ENCODE data around the gene GRAP2.

GRCh38 chr22:39932166-39932565 is 31.3 kb downstream of the GRAP2 start:
- no peak for TF ChIP-seq CTCF (IDR thresholded peaks at IDR 0.05)
- no peak for TF ChIP-seq POLR2AphosphoS5 (IDR thresholded peaks at IDR 0.05; ENCODE audit: low read depth, low read length)
- TF ChIP-seq REST (IDR thresholded peaks at IDR 0.05; ENCODE audit: insufficient read depth in 1 of 2, low read depth in 2 of 2, low read length in 1 of 2), result no peak
- no peak for TF ChIP-seq TCF7L2 (IDR thresholded peaks at IDR 0.05; ENCODE audit: low read depth, low read length)
- no peak for TF ChIP-seq SIN3A (IDR thresholded peaks at IDR 0.05; ENCODE audit: borderline replicate concordance, insufficient read depth, low read depth, low read length)

Measured in Panc1 (cell line).